ENCODE results near the gene PPP1R1B.

The PPP1R1B gene

DNA sequence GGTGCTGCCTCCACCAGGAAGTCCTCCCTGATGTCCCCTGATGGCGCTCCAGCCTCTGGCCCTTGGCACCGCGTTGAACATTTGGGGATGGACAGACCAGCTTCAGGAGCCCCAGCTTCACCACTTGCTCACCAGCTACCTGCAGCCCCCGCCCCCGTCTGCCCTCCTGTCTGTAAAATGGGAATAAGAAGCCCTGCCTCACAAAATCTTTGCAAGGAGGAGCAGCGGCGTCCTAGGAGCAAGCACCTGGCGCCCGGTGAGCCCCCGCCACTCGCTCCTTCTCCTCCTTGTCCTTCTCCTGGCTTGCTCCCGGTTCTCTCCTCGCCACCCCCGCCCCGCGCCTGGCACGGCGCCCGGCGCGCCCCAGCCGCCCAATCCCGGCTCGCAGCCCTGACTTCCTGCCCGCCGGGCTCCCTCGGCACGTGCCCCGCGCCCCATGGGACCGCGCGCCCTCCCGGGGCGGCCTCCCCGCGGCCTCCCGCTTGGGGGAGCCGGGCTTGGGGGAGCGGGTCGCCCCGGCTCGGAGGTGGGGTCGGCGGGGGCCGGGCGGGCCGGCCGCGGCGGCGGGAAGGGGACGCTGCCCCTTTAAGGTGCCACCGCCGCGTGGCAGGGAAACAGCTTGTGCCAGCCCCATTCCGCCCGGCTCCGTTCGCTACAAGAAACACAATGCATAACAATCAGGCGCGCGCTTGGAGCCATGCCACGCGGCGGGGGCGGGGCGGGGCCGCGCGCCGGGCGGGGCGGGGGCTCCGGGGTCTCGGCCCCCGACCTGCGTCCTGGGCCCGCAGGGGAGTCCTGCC is 9.1 kb upstream of the PPP1R1B start:
- DNase-seq: peak; percentile 40 to 77 (median 57)

- DNase-seq: no peak
Observed at GRCh38 chr17:39618246-39618913, 8.4 kb upstream of the PPP1R1B start.

DNA sequence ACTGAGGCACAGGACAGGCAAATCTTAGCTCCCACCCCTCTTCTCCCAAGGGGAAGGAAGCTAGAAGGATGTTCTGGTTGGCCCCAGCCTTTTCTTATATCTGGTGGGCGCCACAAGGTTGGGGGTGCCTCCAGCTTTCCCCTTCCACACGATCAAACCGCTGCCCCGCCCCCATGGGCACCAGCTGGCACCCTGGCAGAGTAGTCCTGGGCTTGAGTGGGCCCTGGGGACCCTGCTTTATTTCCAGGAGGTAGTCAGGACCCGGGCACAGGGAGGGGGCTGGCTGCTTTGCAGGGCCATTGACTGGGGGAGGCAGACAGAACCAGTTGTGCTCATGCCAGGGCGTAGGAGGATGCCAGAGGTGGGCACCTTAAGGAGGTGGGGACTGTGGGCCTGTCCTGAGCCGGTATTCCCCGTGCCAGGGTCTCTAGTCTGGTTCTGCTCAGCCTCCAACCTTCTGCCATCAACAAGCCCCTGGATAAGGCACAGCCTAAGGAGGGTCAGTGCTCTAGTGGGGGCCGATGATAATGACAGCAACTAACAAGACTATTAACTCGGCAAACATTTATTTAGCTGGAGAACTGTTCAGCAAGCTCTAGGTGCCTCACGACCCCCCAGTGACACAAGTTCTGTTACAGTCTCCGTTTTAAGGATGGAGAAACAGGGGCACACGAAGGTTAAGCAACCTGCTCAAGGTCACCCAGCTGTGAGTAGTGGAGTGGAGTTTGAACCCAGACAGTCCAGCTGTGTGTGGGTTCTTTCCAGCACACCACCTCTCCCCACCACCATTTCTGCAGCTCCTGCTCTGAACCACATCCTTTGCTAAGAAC is 7.6 kb upstream of the PPP1R1B start:
- DNase-seq: no peak

GRCh38 chr17:39619786-39620101 is 7.0 kb upstream of the PPP1R1B start:
- DNase-seq: no peak

DNA sequence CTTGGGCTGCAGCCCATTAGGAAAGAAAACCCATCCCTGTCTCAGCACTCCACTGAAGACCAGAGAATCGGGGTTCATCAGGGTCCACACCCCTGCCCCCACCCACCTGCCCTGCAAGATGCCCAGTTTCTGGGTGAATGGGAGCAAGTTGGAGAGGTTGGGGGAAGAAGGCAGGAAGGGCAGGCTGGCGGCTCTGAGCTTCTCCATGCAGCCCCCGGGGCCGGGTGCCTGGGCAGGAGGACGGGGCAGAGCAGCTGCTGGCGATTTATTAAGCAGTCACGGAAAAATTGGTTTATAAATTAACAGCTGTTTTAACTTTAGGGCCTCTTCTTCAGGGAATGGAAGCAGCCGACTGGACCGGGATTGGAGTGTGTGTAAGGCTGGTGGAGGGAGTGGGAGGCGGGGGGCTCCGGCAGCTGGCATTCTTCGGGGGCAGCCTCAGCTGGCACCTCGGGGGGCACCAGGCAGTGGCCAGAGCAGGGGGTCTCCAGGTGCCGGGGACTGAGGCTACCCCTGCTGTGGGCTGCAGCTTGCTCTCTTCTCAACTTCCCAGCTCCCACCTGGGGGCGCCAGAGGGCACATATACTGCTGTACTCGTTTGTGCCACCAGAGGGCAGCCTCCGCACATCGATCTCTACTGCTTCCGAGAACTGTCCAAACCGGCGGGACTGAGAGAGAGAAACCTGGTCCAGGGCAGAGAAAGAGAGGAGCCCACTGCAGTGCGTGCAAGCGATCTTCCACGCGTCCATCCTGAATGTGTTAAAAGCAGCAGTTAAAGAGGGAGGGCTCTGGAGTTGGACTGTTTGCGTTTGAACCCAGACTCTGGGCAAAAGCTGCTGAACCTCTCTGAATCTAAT is 5.0 kb upstream of the PPP1R1B start:
- DNase-seq: peak; percentile 68 to 94 (median 82)

GRCh38 chr17:39622380-39623006 is 4.3 kb upstream of the PPP1R1B start:
- no peak for DNase-seq

DNA sequence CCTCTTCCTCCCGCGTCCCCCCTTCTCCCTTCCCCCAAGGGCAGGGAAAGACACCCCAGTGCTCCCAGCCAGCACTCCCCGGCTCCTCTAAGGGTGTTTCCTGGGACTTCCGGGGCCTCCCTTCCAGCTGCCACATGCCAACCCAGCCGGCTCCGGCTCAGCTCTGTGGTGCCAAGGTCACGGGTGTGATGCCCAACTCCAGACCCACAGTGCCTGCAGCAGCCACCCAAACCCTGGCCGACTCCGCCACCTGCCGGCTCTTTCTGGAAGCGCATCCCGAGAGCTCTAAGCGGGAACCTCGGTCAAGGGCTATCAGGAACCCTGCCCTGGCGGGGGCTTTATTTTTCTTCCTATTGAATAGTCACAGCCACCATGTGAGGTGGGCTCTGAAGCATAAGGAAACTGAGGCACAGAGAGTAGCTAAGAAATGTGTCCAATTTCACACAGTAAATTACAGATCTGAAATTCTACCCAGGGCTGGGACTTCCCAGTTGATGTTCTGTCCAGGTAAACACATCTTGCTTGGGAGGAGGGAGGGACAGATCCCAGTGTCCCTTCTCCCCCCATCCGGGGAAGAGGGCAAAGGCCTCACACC is 3.3 kb upstream of the PPP1R1B start:
- peak; percentile 41 to 85 (median 76) for DNase-seq

DNA sequence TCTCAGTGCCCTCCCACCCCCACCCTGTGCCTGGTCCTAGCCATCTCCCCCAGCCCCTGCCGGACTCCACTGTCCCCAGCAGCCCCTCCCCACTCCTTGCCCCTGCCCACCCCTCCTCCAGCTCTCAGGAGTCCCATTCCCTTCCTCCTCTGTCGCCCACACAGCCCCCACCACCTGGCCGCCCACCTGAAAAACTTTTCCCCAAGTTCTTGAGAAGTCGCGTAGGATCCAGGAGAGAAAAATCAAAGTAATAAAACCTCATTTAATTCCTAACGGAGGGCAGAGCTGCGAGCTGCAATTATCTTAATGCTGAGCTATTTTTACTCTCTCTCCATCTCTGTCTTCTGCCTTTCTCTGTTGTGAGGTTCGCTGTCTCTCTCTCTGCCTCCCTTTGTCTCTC is 2.4 kb upstream of the PPP1R1B start:
- DNase-seq: no peak

DNA sequence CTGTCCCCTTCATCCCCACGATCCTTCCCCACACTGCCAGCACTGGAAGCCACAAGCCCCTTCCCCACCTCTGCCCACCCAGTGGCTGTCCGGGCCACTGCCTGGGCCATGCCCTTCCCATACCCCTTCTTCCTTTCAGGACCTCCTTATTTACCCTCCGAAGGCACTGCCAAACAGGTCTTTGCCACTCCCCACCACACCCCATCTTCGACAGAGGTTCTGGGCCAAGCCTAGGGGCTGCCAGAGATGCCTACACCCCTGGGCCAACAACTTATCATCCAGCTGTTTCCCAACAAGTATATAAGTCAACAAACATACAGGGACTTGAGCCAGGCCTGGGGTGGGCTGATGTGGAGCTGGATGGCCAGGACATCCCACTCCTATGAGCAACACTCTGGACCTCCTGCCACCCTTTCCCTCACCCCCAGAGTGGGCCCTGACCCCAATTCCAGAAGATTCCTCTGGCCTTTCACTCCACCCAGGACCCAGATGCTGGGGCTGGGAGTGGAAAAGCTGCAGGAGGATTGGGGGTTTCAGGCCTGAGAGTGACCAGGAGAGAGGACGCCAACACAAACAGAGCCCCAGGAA is 1.5 kb upstream of the PPP1R1B start:
- no peak for DNase-seq

GRCh38 chr17:39627047-39627711 is 427 bp downstream of the PPP1R1B start:
- no peak for DNase-seq

- DNase-seq: no peak
Observed at GRCh38 chr17:39627712-39628516, 1.2 kb downstream of the PPP1R1B start.

DNA sequence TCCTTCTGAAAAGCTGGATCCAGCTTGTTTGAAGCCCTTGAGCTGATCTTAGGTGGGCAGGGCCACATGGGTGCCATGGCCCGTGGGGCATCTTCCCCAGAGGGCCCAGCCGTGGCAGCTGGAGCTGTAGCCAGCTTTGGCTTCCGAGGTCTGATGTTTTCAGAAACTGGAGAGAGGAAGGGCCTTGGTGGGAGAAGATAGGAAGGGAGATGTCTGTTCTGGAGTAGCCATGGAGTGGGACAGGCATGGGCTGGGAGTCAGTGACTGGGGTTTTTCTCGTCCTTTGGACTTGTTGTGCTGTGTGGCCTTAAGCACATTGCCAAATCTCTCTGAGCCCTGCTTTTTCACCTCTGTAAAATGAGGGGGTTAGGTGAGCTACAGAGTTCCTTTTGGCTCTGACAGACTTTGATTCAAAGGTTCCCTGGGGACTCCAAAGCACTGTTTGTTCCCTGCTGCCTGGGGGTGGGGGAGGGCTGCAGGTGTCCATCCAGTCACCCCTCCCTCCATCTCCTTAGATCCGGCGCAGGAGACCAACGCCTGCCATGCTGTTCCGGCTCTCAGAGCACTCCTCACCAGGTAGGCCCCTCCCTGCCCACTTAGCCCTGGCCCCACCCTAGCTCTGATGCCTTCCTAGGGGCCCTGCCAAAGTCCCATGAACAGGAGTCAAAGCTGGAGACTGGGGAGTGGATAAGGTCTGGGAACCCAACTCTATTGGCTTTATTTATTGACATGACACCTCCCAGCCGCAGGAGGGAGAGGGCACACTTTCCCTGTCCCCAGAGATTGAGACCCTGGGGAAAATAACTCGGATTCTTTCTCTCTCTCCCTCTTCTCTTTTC is 2.1 kb downstream of the PPP1R1B start:
- DNase-seq: no peak

- DNase-seq: no peak
Observed at GRCh38 chr17:39629494-39629880, 2.7 kb downstream of the PPP1R1B start.

DNA sequence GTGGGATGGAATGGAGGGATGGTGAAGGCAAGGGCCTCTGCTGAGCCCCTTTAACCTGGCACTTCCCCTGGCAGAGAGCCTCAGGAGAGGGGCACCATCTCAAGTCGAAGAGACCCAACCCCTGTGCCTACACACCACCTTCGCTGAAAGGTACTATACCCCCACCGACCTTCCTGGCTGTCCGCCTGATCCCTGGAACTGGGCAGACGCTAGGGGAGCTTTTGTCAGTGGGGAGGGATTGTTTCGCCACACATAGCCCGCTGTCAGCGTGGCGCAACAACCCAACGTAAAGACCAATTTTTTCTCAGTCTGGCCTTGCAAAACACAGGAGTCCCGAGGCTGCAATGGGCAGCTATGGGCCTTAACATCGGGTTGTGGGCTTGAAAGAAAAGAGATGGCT is 3.1 kb downstream of the PPP1R1B start:
- no peak for DNase-seq

GRCh38 chr17:39631403-39631802 is 4.7 kb downstream of the PPP1R1B start:
- DNase-seq: no peak

- DNase-seq: no peak
Observed at GRCh38 chr17:39632153-39632941, 5.6 kb downstream of the PPP1R1B start.

- DNase-seq: no peak
Observed at GRCh38 chr17:39633570-39634183, 6.9 kb downstream of the PPP1R1B start.

All from stimulated activated naive CD4-positive, alpha-beta T cell (primary cell).